Esophagus muscularis mucosa (tissue), 4 donors: ENCODE results near the gene GPX7. TPM values are rescaled to one million over a fixed set of nuclear protein-coding genes. Genes with fewer than 3 reads are reported as not detected.
A peak's percentile ranks its signal among the peaks of the same experiment; 100 is the strongest.

Experiments used
- DNase-seq: peaks from one replicate; pipeline ENCODE4 v3.0.0-alpha.2; 2017; ENCODE audit errors: extremely low spot score
- H3K27ac ChIP-seq, 4 donors: fragments of 200-600 bp; sonication (generic); replicated peaks in 1 of 4; 1 replicate in 3 of 4; 2 replicates in 1 of 4; pipeline ENCODE4 v1.5.1; 2016 to 2019; ENCODE audit warnings: mild to moderate bottlenecking in 1 of 4
- H3K27me3 ChIP-seq, 4 donors: fragments of 200-600 bp; sonication (generic); one replicate each; pipeline versions ENCODE4 v1.5.1 to v1.6.0; 2016 to 2019
- H3K36me3 ChIP-seq, 4 donors: fragments of 200-600 bp; sonication (generic); one replicate each; pipeline ENCODE4 v1.5.1; 2016 to 2019
- H3K4me1 ChIP-seq, 4 donors: fragments of 200-600 bp; sonication (generic); one replicate each; pipeline ENCODE4 v1.5.1; 2016 to 2019
- H3K4me3 ChIP-seq, 4 donors: fragments of 200-600 bp; sonication (generic); 1 replicate in 2 of 4; 2 replicates in 2 of 4; pipeline ENCODE4 v1.5.1; 2016 to 2019; ENCODE audit warnings: mild to moderate bottlenecking in 4 of 4, moderate library complexity in 1 of 4
- H3K9me3 ChIP-seq, 4 donors: fragments of 200-600 bp; sonication (generic); 1 replicate in 3 of 4; 2 replicates in 1 of 4; pipeline ENCODE4 v1.5.1; 2016 to 2019
- CTCF ChIP-seq, 3 experiments: fragments of 200-600 bp in 2 of 3; fragments of 450-650 bp in 1 of 3; sonication (generic) in 2 of 3; IDR thresholded peaks; one replicate each; pipeline ENCODE4 v1.5.1; 2017 to 2019; ENCODE audit warnings: antibody characterized with exemption in 3 of 3, mild to moderate bottlenecking in 2 of 3, moderate library complexity in 1 of 3
- EP300 ChIP-seq: sonication (generic); formaldehyde crosslinking; IDR thresholded peaks from one replicate; pipeline ENCODE4 v1.6.1; 2017; ENCODE audit warnings: antibody characterized with exemption
- POLR2A ChIP-seq: fragments of 450-650 bp; IDR thresholded peaks from one replicate; pipeline ENCODE4 v1.6.1; 2017; ENCODE audit warnings: antibody characterized with exemption, moderate library complexity, mild to moderate bottlenecking, low read depth
- POLR2AphosphoS5 ChIP-seq, 2 donors: sonication (generic); formaldehyde crosslinking; IDR thresholded peaks; one replicate each; pipeline ENCODE4 v1.6.1; 2017; ENCODE audit warnings: antibody characterized with exemption in 2 of 2
- WGBS: methylation state at CpG from one replicate; pipeline ENCODE4 v1.1.5; 2018; 5-methylcytosine and 5-hydroxymethylcytosine counted together
- intact Hi-C: fragments of 100-400 bp; cut with DNase I; formaldehyde crosslinking; loops from one replicate; pipeline ENCODE4 v1.15.1; 2023
- total RNA-seq, 4 donors: library from RNA; depleted of rRNA; stranded (reverse); fragments of >200 nt; gene quantifications; one replicate each; pipeline versions ENCODE4 v1.1.0 to v1.2.1, GENCODE V29; 2016

Gene GPX7
- total RNA-seq, 4 donors from 2014 or later, result 9.3 to 17.3 (median 16.4) TPM

DNA sequence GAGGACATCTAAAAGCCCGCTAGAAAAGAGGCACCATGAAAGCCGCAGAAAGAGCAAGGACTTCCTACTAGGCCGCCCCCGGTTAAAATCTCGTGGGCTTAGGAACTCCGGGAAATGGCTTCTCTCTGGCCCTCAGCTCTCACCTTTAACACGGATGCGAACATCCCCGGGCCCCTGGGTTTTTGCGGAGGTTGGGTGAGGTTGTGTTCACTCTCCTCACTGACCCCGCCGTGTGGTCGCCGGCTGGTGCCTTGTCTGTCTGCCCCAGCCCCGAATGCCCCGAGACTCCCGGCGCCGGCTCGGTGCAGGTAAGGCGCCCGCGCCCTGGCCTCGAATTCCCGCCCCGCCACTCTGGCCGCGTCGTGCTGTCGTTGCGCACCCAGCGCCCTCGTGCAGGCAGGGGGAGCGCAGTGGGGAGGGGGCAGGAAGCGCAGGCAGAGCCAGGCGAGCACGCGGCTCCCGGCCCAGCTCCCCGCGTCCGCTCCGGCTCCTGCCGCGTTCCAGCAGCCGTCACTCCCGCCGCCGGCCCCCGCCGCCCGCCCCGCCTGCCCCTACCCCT, 30.6 kb downstream of the GPX7 start, which contains the start of gene SHISAL2A:
Gene SHISAL2A, plus strand, starts transcription at position 437 of the 559 bp plus-strand sequence. CDS start 326 bp downstream, outside the sequence.
- Histone ChIP-seq H3K27ac (no peak within 1 kb of the TSS), H3K27me3 (peaks cover 0 to 44% (median 18%) of the 10 kb centered on the region in 4 donors), H3K4me1 (peaks cover 6 to 22% (median 13%) of the 10 kb centered on the region in 4 donors), H3K36me3 (no peaks in the 10 kb centered on the region), H3K9me3 (peaks cover 0 to 4% (median 0%) of the 10 kb centered on the region in 4 donors), H3K4me3 (peak within 1 kb of the TSS; percentile 52 to 57 (median 55))
- DNase-seq, result no peak
- TF ChIP-seq POLR2AphosphoS5 (IDR thresholded peaks at IDR 0.05) (no peak), EP300 (no peak), CTCF (IDR thresholded peaks at IDR 0.05) (no peak), POLR2A (no peak)
- intact Hi-C loops, result no loop called here
- 34% methylated on average over 22 of the region's 53 CpGs for WGBS

- Histone ChIP-seq H3K4me1 (peaks cover 6 to 22% (median 13%) of the 10 kb centered on the region in 4 donors), H3K27me3 (peaks cover 0 to 44% (median 18%) of the 10 kb centered on the region in 4 donors), H3K9me3 (peaks cover 0 to 4% (median 0%) of the 10 kb centered on the region in 4 donors), H3K36me3 (no peaks in the 10 kb centered on the region), H3K27ac (no peak overlapping the region), H3K4me3 (peak overlapping the region; percentile 52 to 57 (median 55))
- TF ChIP-seq EP300 (no peak), CTCF (IDR thresholded peaks at IDR 0.05) (no peak), POLR2AphosphoS5 (IDR thresholded peaks at IDR 0.05) (no peak), POLR2A (no peak)
- intact Hi-C loops, result no loop called here
- DNase-seq, result no peak
- 40% methylated on average over 3 of the region's 52 CpGs for WGBS
These were observed 31.2 kb downstream of the GPX7 start for GRCh38 chr1:52633291-52633754.

DNA sequence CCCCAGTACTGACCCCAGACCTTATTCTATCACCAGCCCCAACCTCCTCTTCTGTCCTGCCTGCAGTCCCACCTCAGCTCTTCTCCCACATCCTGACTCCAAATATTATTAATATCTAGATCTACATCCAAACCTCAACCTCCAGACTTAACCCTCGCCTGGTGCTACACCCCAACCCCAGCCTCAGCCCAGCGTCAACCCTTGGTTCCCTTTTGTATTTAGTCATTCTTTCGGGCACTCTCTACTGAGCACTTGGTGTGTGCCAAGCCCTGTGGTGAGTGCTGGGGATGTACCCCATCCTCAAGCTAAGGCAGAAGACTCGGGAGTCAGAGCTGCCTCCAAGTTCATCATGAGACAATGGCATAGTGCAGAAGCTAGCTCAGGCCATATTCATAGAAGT, 31.9 kb downstream of the GPX7 start:
- TF ChIP-seq CTCF (IDR thresholded peaks at IDR 0.05) (no peak), POLR2A (no peak), EP300 (no peak), POLR2AphosphoS5 (IDR thresholded peaks at IDR 0.05) (no peak)
- DNase-seq, result no peak
- WGBS, result 91% methylated on average over 4 of the region's 4 CpGs
- peaks cover 0 to 4% (median 0%) of the 10 kb centered on the region in 4 donors for H3K9me3 ChIP-seq
- H3K27ac ChIP-seq, result no peak overlapping the region
- peaks cover 6 to 17% (median 13%) of the 10 kb centered on the region in 4 donors for H3K4me1 ChIP-seq
- H3K36me3 ChIP-seq, result no peaks in the 10 kb centered on the region
- no peak overlapping the region for H3K4me3 ChIP-seq
- intact Hi-C loops, result no loop called here
- peaks cover 0 to 44% (median 18%) of the 10 kb centered on the region in 4 donors for H3K27me3 ChIP-seq

GRCh38 chr1:52635321-52636089, 33.3 kb downstream of the GPX7 start:
- intact Hi-C loops, result no loop called here
- no peak for TF ChIP-seq EP300
- TF ChIP-seq POLR2A, result no peak
- TF ChIP-seq CTCF (IDR thresholded peaks at IDR 0.05), result no peak
- no peak for TF ChIP-seq POLR2AphosphoS5 (IDR thresholded peaks at IDR 0.05)
- Histone ChIP-seq H3K4me3 (no peak overlapping the region), H3K36me3 (no peaks in the 10 kb centered on the region), H3K9me3 (peaks cover 0 to 4% (median 0%) of the 10 kb centered on the region in 4 donors), H3K4me1 (peaks cover 6 to 15% (median 13%) of the 10 kb centered on the region in 4 donors), H3K27ac (no peak overlapping the region), H3K27me3 (peaks cover 0 to 38% (median 18%) of the 10 kb centered on the region in 4 donors)
- 85% methylated on average over 4 of the region's 4 CpGs for WGBS
- no peak for DNase-seq
